ENCODE results near the gene PCDH7.

The PCDH7 gene

GRCh38 chr4:30726090-30726675, 6.0 kb downstream of the PCDH7 start:
- DNase-seq: no peak

GRCh38 chr4:30727409-30727808, 7.2 kb downstream of the PCDH7 start:
- DNase-seq: no peak

GRCh38 chr4:30728311-30728710, 8.1 kb downstream of the PCDH7 start:
- no peak for DNase-seq

GRCh38 chr4:30743897-30744296, 23.7 kb downstream of the PCDH7 start:
- DNase-seq: no peak

GRCh38 chr4:30744386-30744785, 24.2 kb downstream of the PCDH7 start:
- DNase-seq: no peak

GRCh38 chr4:30744957-30745640, 24.9 kb downstream of the PCDH7 start:
- no peak for DNase-seq

GRCh38 chr4:30746735-30747134, 26.6 kb downstream of the PCDH7 start:
- no peak for DNase-seq

GRCh38 chr4:30753316-30753715, 33.1 kb downstream of the PCDH7 start:
- no peak for DNase-seq

- DNase-seq: no peak
Observed at GRCh38 chr4:30754021-30754420, 33.9 kb downstream of the PCDH7 start.

- DNase-seq: no peak
Observed at GRCh38 chr4:30755346-30755745, 35.2 kb downstream of the PCDH7 start.

- DNase-seq: no peak
Observed at GRCh38 chr4:30756553-30756952, 36.4 kb downstream of the PCDH7 start.

- peak in 1 of 56 donors; percentile 1 for DNase-seq
Observed at GRCh38 chr4:30757357-30757756, 37.2 kb downstream of the PCDH7 start.

- DNase-seq: no peak
Observed at GRCh38 chr4:30760551-30760950, 40.4 kb downstream of the PCDH7 start.

GRCh38 chr4:30763321-30763727, 43.2 kb downstream of the PCDH7 start:
- DNase-seq: no peak

- no peak for DNase-seq
Observed at GRCh38 chr4:30765022-30765421, 44.9 kb downstream of the PCDH7 start.

- DNase-seq: no peak
Observed at GRCh38 chr4:30767147-30767845, 47.1 kb downstream of the PCDH7 start.

GRCh38 chr4:30768277-30768676, 48.1 kb downstream of the PCDH7 start:
- DNase-seq: no peak

- DNase-seq: no peak
Observed at GRCh38 chr4:30769093-30769492, 48.9 kb downstream of the PCDH7 start.

GRCh38 chr4:30770049-30770549, 49.9 kb downstream of the PCDH7 start:
- no peak for DNase-seq

- no peak for DNase-seq
Observed at GRCh38 chr4:30770812-30771211, 50.6 kb downstream of the PCDH7 start.

- DNase-seq: no peak
Observed at GRCh38 chr4:30776451-30776850, 56.3 kb downstream of the PCDH7 start.

- no peak for DNase-seq
Observed at GRCh38 chr4:30776921-30777415, 56.8 kb downstream of the PCDH7 start.
